Lung (tissue), 12 donors: ENCODE results near the gene PKHD1. TPM values are rescaled to one million over a fixed set of nuclear protein-coding genes. Genes with fewer than 3 reads are reported as not detected.

ENCODE experiments used
- ATAC-seq: fragments of 200-7000 bp; cut with Tn5 transposase; one replicate; pipeline ENCODE4 v1.9.1; 2020; ENCODE audit warnings: moderate number of reproducible peaks; ENCODE audit not compliant: insufficient read depth, low FRiP score
- DNase-seq, 3 donors: peaks; one replicate each; pipeline ENCODE4 v3.0.0-alpha.2; 2013 to 2017
- H3K27ac ChIP-seq, 2 donors: one replicate each; pipeline ENCODE4 v1.5.1; 2013; ENCODE audit warnings: mild to moderate bottlenecking in 2 of 2, moderate library complexity in 2 of 2, control low read depth in 1 of 2, inconsistent platforms in 1 of 2, low read depth in 1 of 2, low read length in 1 of 2
- H3K27me3 ChIP-seq, 3 donors: one replicate each; pipeline ENCODE4 v1.5.1; 2013; ENCODE audit warnings: low read length in 2 of 3; ENCODE audit not compliant: control insufficient read depth in 3 of 3, insufficient read depth in 3 of 3
- H3K36me3 ChIP-seq, 4 donors: one replicate each; pipeline ENCODE4 v1.5.1; 2013; ENCODE audit warnings: low read length in 4 of 4, mild to moderate bottlenecking in 1 of 4, moderate library complexity in 1 of 4; ENCODE audit not compliant: control insufficient read depth in 4 of 4, insufficient read depth in 4 of 4
- H3K4me1 ChIP-seq, 5 donors: one replicate each; pipeline ENCODE4 v1.5.1; 2013; ENCODE audit warnings: low read length in 5 of 5, mild to moderate bottlenecking in 2 of 5, moderate library complexity in 1 of 5; ENCODE audit not compliant: control insufficient read depth in 5 of 5, insufficient read depth in 5 of 5
- H3K4me3 ChIP-seq: one replicate; pipeline ENCODE4 v1.5.1; 2013; ENCODE audit warnings: mild to moderate bottlenecking, control low read depth, moderate library complexity
- H3K9ac ChIP-seq, 2 donors: one replicate each; pipeline ENCODE4 v1.5.1; 2013; ENCODE audit warnings: low read length in 2 of 2, control low read depth in 1 of 2; ENCODE audit not compliant: insufficient read depth in 1 of 2
- H3K9me3 ChIP-seq, 4 donors: one replicate each; pipeline ENCODE4 v1.5.1; 2013; ENCODE audit warnings: low read length in 3 of 4, mild to moderate bottlenecking in 1 of 4, moderate library complexity in 1 of 4; ENCODE audit not compliant: control insufficient read depth in 4 of 4, insufficient read depth in 3 of 4
- CTCF ChIP-seq: IDR thresholded peaks from 2 replicates; pipeline ENCODE4 v1.5.1; 2012; ENCODE audit warnings: mild to moderate bottlenecking; ENCODE audit errors: control extremely low read depth, extremely low read depth
- WGBS, 2 donors: extraction: QIAGEN DNeasy Blood & Tissue Kit; methylation state at CpG; one replicate each; pipeline ENCODE4 v1.1.7; 2013; 5-methylcytosine and 5-hydroxymethylcytosine counted together
- polyA plus RNA-seq, 2 donors: library from polyadenylated mRNA; stranded (reverse); fragments of 200-250 nt; gene quantifications; one replicate each; pipeline ENCODE4 v1.2.1, GENCODE V29; 2013
- total RNA-seq, 2 donors: library from RNA; depleted of rRNA in 1 of 2; stranded (reverse); fragments of >200 nt in 1 of 2; gene quantifications; one replicate each; pipeline ENCODE4 v1.2.1, GENCODE V29; 2014 to 2021
- donor health status: control.
- donor health status: control.
- donor health status: Bipolar disorder and iron deficiency.
- donor health status: healthy.
- donor health status: DM: yes; HTN: yes; CAD: no.

The PKHD1 gene
- total and polyA plus RNA-seq, 4 donors, result 0.01 to 6.1 (median 0.09) TPM

DNA sequence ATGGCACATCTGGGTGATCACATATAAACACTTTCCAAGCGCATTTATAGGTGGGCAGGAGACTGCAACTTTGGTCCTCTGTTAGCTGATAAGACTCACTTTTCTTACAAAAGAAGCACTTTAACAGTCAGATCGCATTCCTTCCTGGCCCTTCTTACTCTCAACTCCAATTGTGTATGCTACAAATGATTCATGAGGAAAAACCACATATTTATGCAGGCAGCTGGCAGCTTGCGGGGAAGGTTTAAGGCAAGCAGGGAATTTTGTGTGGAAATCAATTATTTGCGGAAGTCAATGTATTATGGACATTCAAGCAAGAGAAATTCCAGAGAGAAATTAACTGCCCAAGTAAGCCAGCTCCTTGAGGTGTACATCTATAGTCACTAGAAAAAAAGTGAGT lies 194.0 kb downstream of the PKHD1 start:
- H3K36me3 ChIP-seq, result no peaks in the 10 kb centered on the region
- H3K27ac ChIP-seq, result no peak overlapping the region
- DNase-seq (peak in 1 of 3 donors; percentile 1), ATAC-seq (no peak)
- TF ChIP-seq CTCF, result no peak
- H3K4me3 ChIP-seq, result no peak overlapping the region
- no peak overlapping the region for H3K9ac ChIP-seq
- 80 to 90% methylated on average over 4 of the region's 4 CpGs for WGBS, 2 donors
- H3K4me1 ChIP-seq, result no peaks in the 10 kb centered on the region
- peaks cover 0 to 2% (median 0%) of the 10 kb centered on the region in 4 donors for H3K9me3 ChIP-seq
- no peaks in the 10 kb centered on the region for H3K27me3 ChIP-seq

GRCh38 chr6:51892750-51893149 lies 194.7 kb downstream of the PKHD1 start:
- H3K27me3 ChIP-seq, result no peaks in the 10 kb centered on the region
- DNase-seq, result no peak
- no peak for ATAC-seq
- no peak overlapping the region for H3K9ac ChIP-seq
- H3K4me3 ChIP-seq, result no peak overlapping the region
- 76 to 85% methylated on average over 4 of the region's 4 CpGs for WGBS, 2 donors
- H3K4me1 ChIP-seq, result no peaks in the 10 kb centered on the region
- no peak for TF ChIP-seq CTCF
- no peaks in the 10 kb centered on the region for H3K36me3 ChIP-seq
- peaks cover 0 to 2% (median 0%) of the 10 kb centered on the region in 4 donors for H3K9me3 ChIP-seq
- no peak overlapping the region for H3K27ac ChIP-seq

DNA sequence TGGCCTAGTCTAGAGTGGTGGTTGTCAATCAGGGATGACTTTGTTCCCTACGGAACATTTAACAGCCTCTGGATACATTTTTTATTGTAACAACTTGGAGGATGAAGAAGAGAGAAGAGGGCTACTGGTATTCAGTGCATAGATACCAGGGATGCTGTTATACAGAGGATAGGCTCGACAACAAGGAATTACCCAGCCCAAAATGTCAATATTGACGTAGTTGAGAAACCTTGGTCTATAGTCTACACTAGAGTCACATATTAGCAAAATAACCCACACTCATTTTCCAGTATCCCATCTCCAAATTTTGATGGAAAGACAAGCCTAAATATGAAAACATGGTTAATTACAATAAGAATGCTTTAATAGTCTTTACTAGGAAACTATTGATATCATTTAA lies 195.1 kb downstream of the PKHD1 start:
- Histone ChIP-seq H3K27me3 (no peaks in the 10 kb centered on the region), H3K9ac (no peak overlapping the region), H3K4me3 (no peak overlapping the region), H3K9me3 (peaks cover 0 to 2% (median 0%) of the 10 kb centered on the region in 4 donors), H3K36me3 (no peaks in the 10 kb centered on the region), H3K4me1 (no peaks in the 10 kb centered on the region), H3K27ac (no peak overlapping the region)
- WGBS, 2 donors, result 81 to 83% methylated on average over 3 of the region's 3 CpGs
- TF ChIP-seq CTCF, result no peak
- DNase-seq, result no peak
- ATAC-seq, result no peak

DNA sequence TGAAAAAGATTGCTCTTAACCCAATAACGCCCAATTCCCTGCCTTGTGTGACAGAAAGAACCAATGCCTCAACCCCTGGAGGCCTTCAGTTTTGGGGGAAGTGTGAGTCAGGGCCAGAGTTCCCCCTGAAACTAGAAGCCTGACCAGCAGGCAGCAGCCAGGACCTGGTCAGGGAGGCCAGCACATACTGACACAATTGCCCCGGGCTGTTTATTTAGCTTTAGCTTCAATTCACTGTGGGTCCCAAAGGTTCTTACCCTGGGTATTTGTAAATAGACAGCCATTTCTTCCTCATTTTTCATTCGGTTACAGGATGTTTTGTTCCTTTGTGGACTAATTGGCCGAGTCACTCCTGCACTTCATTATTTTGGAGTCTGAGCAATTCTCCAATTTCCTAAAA lies 195.6 kb downstream of the PKHD1 start:
- H3K9me3 ChIP-seq, result peaks cover 0 to 2% (median 0%) of the 10 kb centered on the region in 4 donors
- H3K36me3 ChIP-seq, result no peaks in the 10 kb centered on the region
- no peak overlapping the region for H3K4me3 ChIP-seq
- no peak overlapping the region for H3K27ac ChIP-seq
- WGBS, 2 donors, result 57 to 58% methylated on average over 4 of the region's 4 CpGs
- DNase-seq, result no peak
- no peaks in the 10 kb centered on the region for H3K27me3 ChIP-seq
- no peak overlapping the region for H3K9ac ChIP-seq
- ATAC-seq, result no peak
- no peaks in the 10 kb centered on the region for H3K4me1 ChIP-seq
- TF ChIP-seq CTCF, result no peak
